Adrenal gland (tissue), 5 donors: ENCODE results near the gene ACE.

ENCODE experiments used
- CTCF ChIP-seq, 6 experiments: fragments of 450-650 bp in 4 of 6; fragments of 200-600 bp in 2 of 6; sonication (generic) in 1 of 6; IDR thresholded peaks; 1 replicate in 5 of 6; 2 replicates in 1 of 6; pipeline versions ENCODE4 v1.5.1 to v1.8.0; 2016 to 2021; ENCODE audit warnings: antibody characterized with exemption in 6 of 6, mild to moderate bottlenecking in 2 of 6, moderate library complexity in 1 of 6
- POLR2A ChIP-seq, 2 donors: fragments of 450-650 bp; IDR thresholded peaks; one replicate each; pipeline ENCODE4 v1.6.1; 2017; ENCODE audit warnings: antibody characterized with exemption in 2 of 2, mild to moderate bottlenecking in 2 of 2, moderate library complexity in 1 of 2
- donor health status: DM: no; HTN: no; CAD: no.

- TF ChIP-seq CTCF (IDR thresholded peaks at IDR 0.05) = no peak
- TF ChIP-seq POLR2A (IDR thresholded peaks at IDR 0.05) = no peak
Observed at GRCh38 chr17:63494300-63494928, 17.6 kb downstream of the ACE start.
